Measurements from ENCODE around the gene MGST3. TPM values are rescaled to one million over a fixed set of nuclear protein-coding genes. Genes with fewer than 3 reads are reported as not detected.
A peak's percentile ranks its signal among the peaks of the same experiment; 100 is the strongest.

The MGST3 gene
- total and polyA plus RNA-seq, 2 of the 4 experiments (the other 2 are of a cell fraction): 159 to 213 TPM

DNA sequence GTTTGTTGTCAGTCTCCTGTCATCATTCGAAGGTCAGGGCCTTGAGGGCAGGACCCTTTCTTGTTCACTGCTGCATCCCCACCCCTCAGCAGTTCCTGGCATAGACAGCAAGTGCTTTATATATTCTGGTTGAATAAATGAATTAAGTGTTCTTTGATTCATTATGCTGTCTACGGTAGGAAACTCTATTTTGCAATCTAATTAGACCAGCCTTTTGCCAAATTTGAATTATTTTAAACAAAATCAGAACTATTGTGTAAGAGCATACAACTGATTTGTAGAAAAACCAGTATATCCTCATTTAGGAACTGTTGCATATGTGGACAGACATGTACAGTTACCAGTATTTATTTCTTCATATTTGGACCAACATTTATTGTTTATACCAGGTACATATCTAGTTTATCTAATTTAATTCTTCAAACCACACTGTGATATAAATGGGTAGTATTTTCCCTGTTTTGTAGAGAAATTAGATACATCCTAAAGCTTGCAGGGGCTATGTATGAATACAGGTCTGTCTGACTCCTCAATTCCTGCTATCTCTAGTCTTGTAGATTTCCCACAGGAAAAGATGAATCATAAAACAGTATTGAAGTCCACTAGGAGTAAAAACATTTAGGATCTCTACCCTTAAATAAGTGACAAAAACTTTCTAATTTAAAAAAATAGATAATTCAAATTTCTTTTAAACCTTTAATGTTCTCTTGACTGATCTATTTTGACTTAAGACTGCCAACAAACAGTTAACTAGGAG lies 10.4 kb downstream of the MGST3 start:
- Histone ChIP-seq H3K14ac (replicated peaks; ENCODE audit: low read depth, low read length) (no peak overlapping the region; the same call in 1 of the 2 replicates), H2BK120ac (ENCODE audit: low read depth, low read length) (no peak overlapping the region), H3K4me1 (ENCODE audit: control insufficient read depth, insufficient read depth, low read length) (peaks cover 11% of the 10 kb centered on the region; the same call in 1 of the 2 replicates), H2BK5ac (ENCODE audit: low read depth, low read length, poor library complexity, severe bottlenecking) (no peak overlapping the region), H2AK9ac (replicated peaks; ENCODE audit: low read depth, low read length, poor library complexity) (no peak overlapping the region), H3K9me3 (ENCODE audit: control insufficient read depth, insufficient read depth, low read length) (no peaks in the 10 kb centered on the region), H3K27ac (ENCODE audit: insufficient read depth, low read length) (no peak overlapping the region), H4K8ac (ENCODE audit: low read depth in 2 of 2, low read length in 2 of 2) (no peak overlapping the region), H3K56ac (ENCODE audit: extremely low read depth, insufficient read depth, low read length) (no peak overlapping the region), H3K27me3 (ENCODE audit: control insufficient read depth, insufficient read depth, low read length) (no peaks in the 10 kb centered on the region), H3K9ac (ENCODE audit: low read depth, low read length) (no peak overlapping the region), H3K18ac (ENCODE audit: low read depth, low read length) (no peak overlapping the region), H3K4me2 (ENCODE audit: low read depth, low read length) (no peak overlapping the region), H2AK5ac (ENCODE audit: low read depth, low read length) (no peak overlapping the region), H3K79me1 (ENCODE audit: low read depth in 1 of 2, low read length in 2 of 2) (peaks cover 42 to 79% of the 10 kb centered on the region in 2 experiments), H2BK20ac (ENCODE audit: low read depth, low read length) (no peak overlapping the region), H3K36me3 (ENCODE audit: control insufficient read depth, insufficient read depth, low read length) (peaks cover 12% of the 10 kb centered on the region), H4K91ac (ENCODE audit: insufficient read depth, low read depth, low read length) (no peak overlapping the region), H4K20me1 (ENCODE audit: insufficient read depth, low read length) (peaks cover 44% of the 10 kb centered on the region; the same call in 1 of the 2 replicates), H3K23ac (ENCODE audit: low read depth, low read length) (peak overlapping the region; percentile 36; the same call in 1 of the 2 replicates), H4K5ac (ENCODE audit: low read depth, low read length) (no peak overlapping the region), H3K4ac (ENCODE audit: low read depth, low read length) (no peak overlapping the region), H2BK15ac (ENCODE audit: low read depth, low read length) (no peak overlapping the region), H3K4me3 (ENCODE audit: insufficient read depth, low read depth, low read length) (no peak overlapping the region), H2AFZ (replicated peaks; ENCODE audit: low read length, poor library complexity) (no peak overlapping the region), H3K9me1 (ENCODE audit: insufficient read depth, low read length) (peaks cover 15% of the 10 kb centered on the region)
- BruUV-seq (replicated peaks): no TSS peak
- dilution Hi-C loops (cut with HindIII; ENCODE audit: low sequenced_read_pairs, unreplicated experiment) (no loop called here), in situ Hi-C loops (cut with MboI; ENCODE audit: low sequenced_read_pairs) (no loop called here), intact Hi-C loops (cut with micrococcal nuclease) (no loop called here)
- ChIA-PET POLR2A (ENCODE audit: unreplicated experiment) (no interaction called here), CTCF (no interaction called here)
- DNase-seq: peak; percentile 33
- ATAC-seq (ENCODE audit: low read depth): no peak
- WGBS, 2 experiments (ENCODE audit: extremely low coverage in 2 of 2, insufficient read length in 1 of 2): no CpG with 5 or more reads among the region's 2 CpGs
- TF ChIP-seq RAD21 (IDR thresholded peaks at IDR 0.05; ENCODE audit: low read length): no peak
- no peak for TF ChIP-seq POLR2A (IDR thresholded peaks at IDR 0.05; ENCODE audit: low read depth, low read length)
- TF ChIP-seq CEBPB (IDR thresholded peaks at IDR 0.05; ENCODE audit: low read depth, low read length): peak; percentile 59
